ENCODE data around the gene PAFAH1B1.

PAFAH1B1 gene

GRCh38 chr17:2609091-2609490 is 15.6 kb downstream of the PAFAH1B1 start:
- TF ChIP-seq CTCF (IDR thresholded peaks at IDR 0.05; ENCODE audit: borderline replicate concordance, control extremely low read depth, extremely low read depth, insufficient read depth, missing control alignments) = no peak
- no peak for DNase-seq (ENCODE audit: low spot score)
- in situ Hi-C loops (cut with MboI; ENCODE audit: low sequenced_read_pairs, unreplicated experiment) = no loop called here

GRCh38 chr17:2610195-2611175 is 17.0 kb downstream of the PAFAH1B1 start:
- no peak for DNase-seq (ENCODE audit: low spot score)
- no peak for TF ChIP-seq CTCF (IDR thresholded peaks at IDR 0.05; ENCODE audit: borderline replicate concordance, control extremely low read depth, extremely low read depth, insufficient read depth, missing control alignments)
- in situ Hi-C loops (cut with MboI; ENCODE audit: low sequenced_read_pairs, unreplicated experiment) = no loop called here

GRCh38 chr17:2611627-2612026 is 18.2 kb downstream of the PAFAH1B1 start:
- in situ Hi-C loops (cut with MboI; ENCODE audit: low sequenced_read_pairs, unreplicated experiment) = no loop called here
- TF ChIP-seq CTCF (IDR thresholded peaks at IDR 0.05; ENCODE audit: borderline replicate concordance, control extremely low read depth, extremely low read depth, insufficient read depth, missing control alignments) = no peak
- DNase-seq (ENCODE audit: low spot score) = no peak

DNA sequence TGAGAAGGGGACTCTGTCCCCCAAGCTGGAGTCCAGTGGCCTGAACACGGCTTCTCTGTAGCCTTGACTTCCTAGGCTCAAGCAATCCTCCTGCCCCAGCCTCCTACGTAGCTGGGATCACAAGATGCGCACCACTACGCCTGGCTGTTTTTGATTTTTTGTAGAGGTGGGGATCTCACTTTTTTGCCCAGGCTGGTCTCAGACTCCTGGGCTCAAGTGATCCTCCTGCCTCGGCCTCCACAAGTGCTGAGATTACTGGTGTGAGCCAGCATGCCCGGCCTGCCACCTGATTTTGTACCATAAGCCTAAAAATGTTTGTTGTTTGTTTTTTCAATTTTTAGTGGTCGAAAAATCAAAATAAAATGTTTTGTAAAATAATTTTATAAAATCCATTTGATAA is 19.2 kb downstream of the PAFAH1B1 start:
- in situ Hi-C loops (cut with MboI; ENCODE audit: low sequenced_read_pairs, unreplicated experiment) = no loop called here
- no peak for TF ChIP-seq CTCF (IDR thresholded peaks at IDR 0.05; ENCODE audit: borderline replicate concordance, control extremely low read depth, extremely low read depth, insufficient read depth, missing control alignments)
- DNase-seq (ENCODE audit: low spot score) = no peak

GRCh38 chr17:2613089-2613808 is 19.8 kb downstream of the PAFAH1B1 start:
- no peak for DNase-seq (ENCODE audit: low spot score)

More at GRCh38 chr17:2613089-2613808, 19.8 kb downstream of the PAFAH1B1 start:
- in situ Hi-C loops (cut with MboI; ENCODE audit: low sequenced_read_pairs, unreplicated experiment) = no loop called here
- no peak for TF ChIP-seq CTCF (IDR thresholded peaks at IDR 0.05; ENCODE audit: borderline replicate concordance, control extremely low read depth, extremely low read depth, insufficient read depth, missing control alignments)
